H9 (cell line): Measurements from ENCODE around the gene TSPO. TPM values are rescaled to one million over a fixed set of nuclear protein-coding genes. Genes with fewer than 3 reads are reported as not detected.

Experiments
- DNase-seq: peaks from one replicate; pipeline ENCODE4 v3.0.0-alpha.2; 2017
- H2AFZ ChIP-seq: one replicate; pipeline ENCODE4 v1.6.1; 2013; ENCODE audit warnings: mild to moderate bottlenecking, low read length, control low read depth, moderate library complexity
- H2AK5ac ChIP-seq: 2 replicates; pipeline ENCODE4 v1.6.1; 2013; ENCODE audit warnings: low read length, control low read depth, mixed read lengths; ENCODE audit not compliant: insufficient read length
- H2BK120ac ChIP-seq: one replicate; pipeline ENCODE4 v1.6.1; 2013; ENCODE audit warnings: low read depth, mild to moderate bottlenecking, low read length, control low read depth, inconsistent platforms; ENCODE audit not compliant: poor library complexity, severe bottlenecking
- H2BK12ac ChIP-seq: 2 replicates; pipeline ENCODE4 v1.6.1; 2013; ENCODE audit warnings: low read length, control low read depth, mixed read lengths, low read depth; ENCODE audit not compliant: insufficient read length
- H2BK15ac ChIP-seq: 2 replicates; pipeline ENCODE4 v1.6.1; 2013; ENCODE audit warnings: low read depth, low read length, control low read depth
- H2BK20ac ChIP-seq: one replicate; pipeline ENCODE4 v1.6.1; 2013; ENCODE audit warnings: low read depth, mild to moderate bottlenecking, low read length, control low read depth, inconsistent platforms; ENCODE audit not compliant: poor library complexity, severe bottlenecking
- H2BK5ac ChIP-seq: 2 replicates; pipeline ENCODE4 v1.6.1; 2013; ENCODE audit warnings: low read length, control low read depth, mixed read lengths; ENCODE audit not compliant: insufficient read length
- H3K14ac ChIP-seq: 2 replicates; pipeline ENCODE4 v1.6.1; 2013; ENCODE audit warnings: low read length, control low read depth; ENCODE audit not compliant: insufficient read depth
- H3K18ac ChIP-seq: 2 replicates; pipeline ENCODE4 v1.6.1; 2013; ENCODE audit warnings: low read depth, mild to moderate bottlenecking, mixed read lengths, low read length, control low read depth; ENCODE audit not compliant: insufficient read length
- H3K23ac ChIP-seq: 2 replicates; pipeline ENCODE4 v1.6.1; 2013; ENCODE audit warnings: low read length, control low read depth, mixed read lengths, low read depth; ENCODE audit not compliant: insufficient read length
- H3K23me2 ChIP-seq: 2 replicates; pipeline ENCODE4 v1.6.1; 2013; ENCODE audit warnings: low read depth, mild to moderate bottlenecking, mixed read lengths, low read length, control low read depth; ENCODE audit not compliant: insufficient read length, poor library complexity, severe bottlenecking
- H3K27ac ChIP-seq: 2 replicates; pipeline ENCODE4 v1.5.1; 2013; ENCODE audit warnings: low read length, control low read depth, mixed read lengths, low read depth; ENCODE audit not compliant: insufficient read length
- H3K27me3 ChIP-seq: 2 replicates; pipeline ENCODE4 v1.6.1; 2013; ENCODE audit warnings: low read length, control low read depth, inconsistent platforms; ENCODE audit not compliant: insufficient read depth
- H3K4ac ChIP-seq: 2 replicates; pipeline ENCODE4 v1.6.1; 2013; ENCODE audit warnings: low read depth, mild to moderate bottlenecking, control low read depth, inconsistent platforms, low read length, moderate library complexity
- H3K4me1 ChIP-seq: 2 replicates; pipeline ENCODE4 v1.6.1; 2013; ENCODE audit warnings: low read length, control low read depth, inconsistent platforms; ENCODE audit not compliant: insufficient read depth
- H3K4me2 ChIP-seq: 2 replicates; pipeline ENCODE4 v1.6.1; 2013; ENCODE audit warnings: low read length, control low read depth, mixed read lengths; ENCODE audit not compliant: insufficient read length, insufficient read depth
- H3K56ac ChIP-seq: 2 replicates; pipeline ENCODE4 v1.6.1; 2013; ENCODE audit warnings: low read depth, mild to moderate bottlenecking, mixed read lengths, low read length, control low read depth; ENCODE audit not compliant: insufficient read length
- H3K79me1 ChIP-seq: 2 replicates; pipeline ENCODE4 v1.6.1; 2013; ENCODE audit warnings: low read depth, mild to moderate bottlenecking, moderate library complexity, low read length, control low read depth, inconsistent platforms; ENCODE audit not compliant: insufficient read depth, poor library complexity, severe bottlenecking
- H3K79me2 ChIP-seq: 2 replicates; pipeline ENCODE4 v1.6.1; 2013; ENCODE audit warnings: low read length, control low read depth, inconsistent platforms; ENCODE audit not compliant: insufficient read depth
- H3K9ac ChIP-seq: 2 replicates; pipeline ENCODE4 v1.6.1; 2013; ENCODE audit warnings: low read length, control low read depth, mixed read lengths; ENCODE audit not compliant: insufficient read length; ENCODE audit errors: extremely low read depth
- H3K9me3 ChIP-seq: one replicate; pipeline ENCODE4 v1.6.1; 2013; ENCODE audit warnings: low read depth, low read length, inconsistent platforms; ENCODE audit not compliant: control insufficient read depth
- H3T11ph ChIP-seq: one replicate; pipeline ENCODE4 v1.6.1; 2013; ENCODE audit warnings: mild to moderate bottlenecking, low read length, control low read depth, inconsistent platforms
- H4K20me1 ChIP-seq: one replicate; pipeline ENCODE4 v1.6.1; 2013; ENCODE audit not compliant: control insufficient read depth, insufficient read length, insufficient read depth
- H4K5ac ChIP-seq: 2 replicates; pipeline ENCODE4 v1.6.1; 2013; ENCODE audit warnings: low read depth, mild to moderate bottlenecking, mixed read lengths, low read length, control low read depth; ENCODE audit not compliant: insufficient read length
- H4K8ac ChIP-seq: replicated peaks from 2 replicates; pipeline ENCODE4 v1.6.1; 2013; ENCODE audit warnings: low read length, control low read depth, mixed read lengths, low read depth; ENCODE audit not compliant: insufficient read length
- H4K91ac ChIP-seq: 2 replicates; pipeline ENCODE4 v1.6.1; 2013; ENCODE audit warnings: low read depth, mild to moderate bottlenecking, moderate library complexity, mixed read lengths, low read length, control low read depth; ENCODE audit not compliant: insufficient read length
- H3K27ac Mint-ChIP-seq, 3 experiments: 2 replicates in 2 of 3; 3 replicates in 1 of 3; pipeline ENCODE4 v1.8.0; 2020 to 2021; ENCODE audit warnings: mixed read lengths in 3 of 3, mild to moderate bottlenecking in 1 of 3, moderate library complexity in 1 of 3
- H3K27me3 Mint-ChIP-seq: 2 replicates; pipeline ENCODE4 v1.8.0; 2021; ENCODE audit warnings: low read depth, mild to moderate bottlenecking, moderate library complexity, mixed read lengths
- H3K36me3 Mint-ChIP-seq, 3 experiments: 2 replicates in 2 of 3; 3 replicates in 1 of 3; pipeline ENCODE4 v1.8.0; 2020 to 2021; ENCODE audit warnings: low read depth in 3 of 3, mixed read lengths in 3 of 3; ENCODE audit not compliant: insufficient read depth in 1 of 3
- H3K4me1 Mint-ChIP-seq, 2 experiments: 2 replicates each; pipeline ENCODE4 v1.8.0; 2020; ENCODE audit warnings: mixed read lengths in 2 of 2
- H3K4me3 Mint-ChIP-seq, 2 experiments: 2 replicates in 1 of 2; 3 replicates in 1 of 2; pipeline ENCODE4 v1.8.0; 2020 to 2021; ENCODE audit warnings: mild to moderate bottlenecking in 2 of 2, mixed read lengths in 2 of 2, moderate library complexity in 1 of 2
- H3K9me3 Mint-ChIP-seq, 2 experiments: 2 replicates in 1 of 2; 3 replicates in 1 of 2; pipeline ENCODE4 v1.8.0; 2020; ENCODE audit warnings: mild to moderate bottlenecking in 2 of 2, mixed read lengths in 2 of 2, moderate library complexity in 1 of 2
- CTCF ChIP-seq: fragments of 200-600 bp; sonication (generic); conservative IDR thresholded peaks from 3 replicates; pipeline ENCODE4 v1.8.0; 2021; ENCODE audit warnings: antibody characterized with exemption, mild to moderate bottlenecking
- WGBS: extraction: QIAGEN DNeasy Blood & Tissue Kit; methylation state at CpG from one replicate; pipeline ENCODE4 v1.1.7; 2013; ENCODE audit warnings: missing lambda C conversion rate, low lambda C conversion rate, mixed read lengths; ENCODE audit not compliant: insufficient read length; ENCODE audit errors: extremely low coverage; 5-methylcytosine and 5-hydroxymethylcytosine counted together
- total RNA-seq: library from RNA; stranded (reverse); gene quantifications from 2 replicates; pipeline ENCODE4 v1.2.1, GENCODE V29; 2021

The TSPO gene
- total RNA-seq, 1 experiment from 2014 or later: 14.8 TPM

GRCh38 chr22:43210631-43211515 lies 59.5 kb downstream of the TSPO start:
- no peak overlapping the region for H3K56ac ChIP-seq
- DNase-seq: no peak
- no peak overlapping the region for H3K27ac ChIP-seq
- no peak overlapping the region for H2BK20ac ChIP-seq
- no peak overlapping the region for H2AFZ ChIP-seq
- H3K9me3 ChIP-seq: no peaks in the 10 kb centered on the region
- H3K18ac ChIP-seq: no peak overlapping the region
- no peak for TF ChIP-seq CTCF
- H3K4me3 Mint-ChIP-seq: no peak overlapping the region; a peak in 2 of 5 replicates
- peaks cover 11 to 18% of the 10 kb centered on the region in 2 experiments; a peak in 3 of 4 replicates for H3K4me1 Mint-ChIP-seq
- no peak overlapping the region for H4K91ac ChIP-seq
- no peaks in the 10 kb centered on the region for H4K20me1 ChIP-seq
- no peaks in the 10 kb centered on the region; the same call in 1 of the 2 replicates for H3K4me1 ChIP-seq
- no peaks in the 10 kb centered on the region for H3K23me2 ChIP-seq
- no peak overlapping the region for H2BK15ac ChIP-seq
- no peak overlapping the region for H3K4me2 ChIP-seq
- H3K79me1 ChIP-seq: no peaks in the 10 kb centered on the region
- H3K36me3 Mint-ChIP-seq: no peaks in the 10 kb centered on the region
- H3K79me2 ChIP-seq: no peaks in the 10 kb centered on the region
- H3K14ac ChIP-seq: no peak overlapping the region; the same call in 1 of the 2 replicates
- H4K8ac ChIP-seq: no peak overlapping the region
- H3K9me3 Mint-ChIP-seq: no peaks in the 10 kb centered on the region
- no peak overlapping the region for H3T11ph ChIP-seq
- no peak overlapping the region for H3K9ac ChIP-seq
- no CpG with 5 or more reads among the region's 34 CpGs for WGBS
- H3K4ac ChIP-seq: no peak overlapping the region
- peaks cover 3% of the 10 kb centered on the region; the same call in 1 of the 2 replicates for H3K27me3 Mint-ChIP-seq
- no peak overlapping the region for H2AK5ac ChIP-seq
- H3K27me3 ChIP-seq: no peaks in the 10 kb centered on the region
- no peak overlapping the region for H2BK12ac ChIP-seq
- no peak overlapping the region for H2BK120ac ChIP-seq
- peak overlapping the region in 1 of 3 experiments; percentile 59; a peak in 1 of 7 replicates for H3K27ac Mint-ChIP-seq
- H4K5ac ChIP-seq: no peak overlapping the region
- no peak overlapping the region for H3K23ac ChIP-seq
- H2BK5ac ChIP-seq: no peak overlapping the region
